T-helper 1 cell treated with Interleukin-12 subunit alpha and Interleukin-12 subunit beta and Interleukin-4 antibody, amounts not matched to agents 30 ng/mL and 1 ng/mL, for 36 hours (primary cell): ENCODE results near the gene PLK5. TPM values are rescaled to one million over a fixed set of nuclear protein-coding genes. Genes with fewer than 3 reads are reported as not detected.
"Not testable (repeated sequence)": the region's sequence is repeated elsewhere in the genome, so short reads cannot be mapped to it uniquely, and the experiment has no call there.

Experiments used
- intact Hi-C: fragments of 100-400 bp; cut with micrococcal nuclease; formaldehyde crosslinking; loops from one replicate; pipeline ENCODE4 v1.15.1; 2024
- total RNA-seq: library from RNA; stranded (reverse); gene quantifications from 2 replicates; pipeline ENCODE4 v1.2.3, GENCODE V29; 2022

PLK5 gene
- total RNA-seq, 1 donor from 2014 or later, result not detected

DNA sequence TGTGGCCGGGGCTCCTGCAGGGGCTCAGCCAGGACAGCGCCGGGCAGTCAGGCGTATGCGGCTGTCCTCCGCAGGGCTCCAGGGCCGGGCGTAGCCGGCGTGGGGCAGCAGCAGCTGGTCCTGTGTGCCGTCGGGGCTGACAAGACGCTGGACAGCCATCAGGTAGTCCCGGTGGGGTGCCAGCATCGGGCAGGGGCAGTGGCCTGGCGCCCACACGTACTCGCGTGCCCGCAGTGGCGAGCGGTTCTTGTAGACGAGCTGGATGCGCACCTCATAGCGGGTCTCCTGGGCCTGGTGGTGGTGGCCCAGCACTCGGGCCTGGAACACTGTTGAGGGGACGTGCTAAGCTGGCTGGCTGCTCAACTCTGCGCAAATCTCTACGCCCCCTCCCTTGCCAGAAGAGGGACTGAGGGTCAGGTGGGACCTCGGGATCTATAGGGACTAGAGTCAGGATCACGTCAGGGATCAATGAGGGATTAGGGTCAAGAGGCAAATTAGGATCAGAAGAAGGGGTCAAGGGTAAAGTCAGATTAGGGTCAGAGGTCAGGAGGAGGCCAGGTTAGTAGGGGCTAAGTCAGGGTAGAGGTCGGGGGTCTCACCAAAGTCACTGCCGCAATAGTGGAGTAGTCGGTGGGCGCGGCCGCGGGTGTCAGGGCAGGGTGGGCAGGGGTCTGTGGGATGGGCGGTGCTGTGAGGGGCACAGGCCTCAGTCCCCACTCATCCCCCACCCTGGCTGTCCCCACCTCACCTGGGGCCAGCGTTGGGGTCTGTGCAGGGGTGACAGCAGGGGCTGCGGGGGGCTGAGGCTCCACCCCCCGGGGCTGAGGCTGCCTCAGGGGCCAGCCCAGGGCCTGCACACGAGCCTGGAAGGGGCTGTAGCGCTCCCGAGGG, 17.6 kb upstream of the PLK5 start:
- intact Hi-C loops, result no loop called here

GRCh38 chr19:1507192-1507660, 16.7 kb upstream of the PLK5 start:
- intact Hi-C loops, result loop anchor here (1.0 kb wide), 3 partner anchors 17 to 146 kb away; partner anchors contain the start of genes C19orf25 and PCSK4

- intact Hi-C loops, result loop anchor here (1.0 kb wide), 3 partner anchors 18 to 145 kb away; partner anchors contain the start of genes C19orf25 and PCSK4
Observed at GRCh38 chr19:1507763-1508506, 15.9 kb upstream of the PLK5 start.

DNA sequence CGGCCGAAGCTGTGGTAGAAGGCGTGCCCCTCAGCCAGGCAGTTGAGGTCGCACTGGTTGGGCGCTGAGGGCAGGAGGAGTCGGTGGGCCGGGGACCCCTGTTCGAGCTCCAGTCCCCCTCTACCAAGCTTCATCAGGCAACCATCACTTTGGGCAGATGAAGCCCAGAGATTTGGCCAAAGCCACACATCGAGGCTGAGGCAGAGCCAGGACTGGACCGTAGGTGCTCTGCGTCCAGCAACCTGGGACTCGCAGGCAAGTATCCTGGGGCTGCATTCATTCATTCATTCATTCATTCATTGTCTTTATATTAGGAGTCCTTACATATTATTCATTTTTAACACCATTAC, 15.4 kb upstream of the PLK5 start:
- intact Hi-C loops, result no loop called here

GRCh38 chr19:1509602-1510441, 14.1 kb upstream of the PLK5 start:
- intact Hi-C loops, result no loop called here

GRCh38 chr19:1510442-1510806, 13.5 kb upstream of the PLK5 start:
- intact Hi-C loops, result no loop called here

GRCh38 chr19:1510807-1511206, 13.1 kb upstream of the PLK5 start:
- intact Hi-C loops, result no loop called here

DNA sequence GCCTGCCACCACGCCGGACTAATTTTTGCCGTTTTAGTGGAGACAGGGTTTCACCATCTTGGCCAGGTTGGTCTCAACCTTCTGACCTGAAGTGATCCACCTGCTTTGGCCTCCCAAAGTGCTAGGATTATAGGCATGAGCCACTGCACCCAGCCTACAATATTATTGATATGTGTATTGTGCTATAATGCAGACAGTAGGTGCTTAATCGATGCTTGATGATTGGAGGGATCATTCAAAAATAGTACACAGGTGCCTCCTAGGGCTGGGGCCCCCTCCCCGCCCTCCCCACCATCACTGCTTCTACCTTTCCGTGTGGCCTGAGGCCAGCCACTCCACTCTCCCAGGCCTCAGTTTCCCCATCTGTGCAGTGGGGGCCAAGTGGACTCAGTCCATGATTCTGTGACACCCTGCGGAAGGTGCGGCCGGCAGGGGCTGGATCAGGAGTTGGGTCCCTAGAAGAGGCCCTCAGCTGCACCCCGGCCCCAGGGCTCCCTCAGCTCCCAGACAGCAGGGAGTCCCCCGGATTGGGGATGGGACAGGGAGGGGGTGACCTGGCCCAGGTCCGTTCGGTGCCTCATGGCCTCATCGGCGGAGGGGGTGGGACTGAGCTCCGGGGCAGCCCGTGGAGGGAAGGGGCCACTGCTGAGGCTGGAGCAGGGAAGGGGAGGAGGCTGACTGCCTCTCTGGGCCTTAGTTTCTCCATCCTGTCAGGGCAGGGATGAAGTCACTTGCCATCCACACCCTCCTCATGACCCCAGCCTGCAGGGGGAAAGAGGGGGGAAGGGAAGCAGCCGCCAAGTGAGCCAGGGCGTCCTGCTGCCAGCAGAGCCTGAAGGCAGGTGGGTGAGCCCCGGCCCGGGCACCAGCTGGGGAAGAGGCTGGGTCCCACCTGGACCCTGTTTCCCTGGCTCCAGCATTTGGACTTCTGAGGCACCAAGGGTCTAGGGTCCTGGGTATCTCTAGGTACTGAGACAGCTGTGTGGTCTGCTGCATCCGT, 12.3 kb upstream of the PLK5 start:
- intact Hi-C loops, result loop anchor here (2.0 kb wide), 1 partner anchor 67 kb away; no protein-coding TSS in a partner anchor

DNA sequence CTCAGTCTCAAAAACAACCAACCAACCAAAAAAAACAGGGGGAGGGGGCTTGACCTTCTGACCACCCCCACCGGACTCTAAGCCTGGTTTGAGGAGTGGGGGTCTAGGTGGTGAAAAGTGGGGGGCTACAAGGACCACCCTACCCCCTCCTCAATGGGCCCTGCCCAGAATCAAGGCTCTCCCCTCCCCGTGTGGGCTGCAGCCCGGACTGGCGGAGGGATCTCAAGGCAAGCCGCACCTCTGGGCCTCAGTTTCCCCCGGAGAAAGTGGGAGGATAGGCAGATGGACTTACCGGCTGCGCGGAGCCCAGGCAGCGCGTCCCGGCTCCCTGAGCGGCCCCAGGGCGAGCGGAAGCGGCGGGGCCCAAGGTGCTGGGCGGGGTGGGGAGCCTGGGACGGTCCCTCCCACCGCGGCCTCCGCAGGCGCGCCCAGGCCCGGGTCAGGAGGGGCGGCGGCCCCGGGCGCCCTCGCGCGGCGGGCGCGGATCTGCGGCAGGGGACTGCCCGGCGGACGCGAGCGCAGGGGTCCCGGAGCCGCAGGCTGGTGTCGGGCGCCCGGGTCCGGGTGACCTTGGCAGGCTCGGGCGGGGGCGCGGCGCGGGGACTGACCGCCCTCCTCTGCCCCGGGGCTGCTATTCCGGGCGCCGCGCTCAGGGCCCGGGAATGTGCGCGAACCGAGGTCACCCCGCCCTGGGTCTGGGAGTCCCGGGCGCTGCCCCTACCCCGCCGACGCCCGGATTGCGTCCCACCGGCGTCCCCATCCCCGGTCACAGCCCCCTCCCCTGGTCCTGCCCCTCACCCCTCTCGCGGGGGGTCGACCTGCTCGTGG, 11.0 kb upstream of the PLK5 start, which contains the start of gene ADAMTSL5:
ADAMTSL5 (minus strand) TSS at position 349 of the 828 bp plus-strand sequence. CDS start 2,076 bp downstream, outside the sequence.
- intact Hi-C loops, result loop anchor here (2.0 kb wide), 1 partner anchor 68 kb away; no protein-coding TSS in a partner anchor

GRCh38 chr19:1513499-1514294, 10.2 kb upstream of the PLK5 start:
- intact Hi-C loops, result loop anchor here (2.0 kb wide), 1 partner anchor 69 kb away; no protein-coding TSS in a partner anchor

- intact Hi-C loops, result no loop called here
Observed at GRCh38 chr19:1514295-1514661, 9.6 kb upstream of the PLK5 start.

GRCh38 chr19:1514986-1515721, 8.7 kb upstream of the PLK5 start:
- intact Hi-C loops, result no loop called here

GRCh38 chr19:1516395-1516753, 7.5 kb upstream of the PLK5 start:
- intact Hi-C loops, result no loop called here

DNA sequence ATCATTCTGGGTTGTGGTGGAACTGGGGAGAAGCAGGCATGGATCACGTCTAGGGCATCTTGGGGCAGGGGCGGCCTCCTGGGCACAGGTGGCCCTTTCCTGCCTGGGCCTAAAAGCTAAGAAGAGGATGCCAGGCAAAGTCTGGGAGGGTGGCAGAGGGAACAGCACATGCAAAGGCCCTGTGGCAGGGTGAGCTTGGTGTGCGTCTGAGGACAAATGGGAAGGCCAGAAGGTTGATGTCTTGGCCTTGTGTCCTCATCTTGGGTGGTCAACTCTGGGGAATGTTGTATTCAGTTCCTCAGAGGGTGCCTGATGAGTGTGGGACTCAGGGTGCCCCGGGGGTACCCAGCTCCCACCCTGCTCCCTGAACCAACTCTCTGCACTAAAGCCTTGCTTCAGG, 5.4 kb upstream of the PLK5 start:
- intact Hi-C loops, result no loop called here

DNA sequence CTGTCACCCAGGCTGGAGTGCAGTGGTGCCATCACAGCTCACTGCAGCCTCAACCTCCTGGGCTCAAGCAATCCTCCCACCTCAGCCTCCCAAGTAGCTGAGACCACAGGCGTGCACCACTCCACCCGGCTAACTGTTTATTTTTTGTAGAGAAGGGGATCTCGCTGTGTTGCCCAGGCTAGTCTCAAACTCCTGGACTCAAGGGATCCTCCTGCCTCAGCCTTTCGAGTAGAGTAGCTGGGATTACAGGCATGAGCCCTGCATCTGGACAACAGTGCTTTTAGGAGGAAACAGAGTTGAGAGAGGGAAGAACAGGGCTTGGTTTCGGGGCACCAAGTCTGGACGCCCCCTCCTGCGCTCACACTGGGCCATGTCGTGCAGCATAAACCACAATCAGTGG, 4.1 kb upstream of the PLK5 start:
- intact Hi-C loops, result not testable (repeated sequence)

- intact Hi-C loops, result no loop called here
Observed at GRCh38 chr19:1520203-1520780, 3.6 kb upstream of the PLK5 start.

- intact Hi-C loops, result no loop called here
Observed at GRCh38 chr19:1521636-1522035, 2.2 kb upstream of the PLK5 start.
